Endodermal cell (in vitro differentiated cells): ENCODE results near the gene CIT. TPM values are rescaled to one million over a fixed set of nuclear protein-coding genes. Genes with fewer than 3 reads are reported as not detected.

Experiments
- DNase-seq: peaks from one replicate; pipeline ENCODE4 v3.0.0-alpha.2; 2017
- H3K27ac ChIP-seq: 2 replicates; pipeline ENCODE4 v1.5.1; 2013; ENCODE audit warnings: mild to moderate bottlenecking, low read depth, low read length, moderate library complexity
- H3K27me3 ChIP-seq: 2 replicates; pipeline ENCODE4 v1.6.1; 2013; ENCODE audit warnings: mild to moderate bottlenecking, low read length, moderate library complexity; ENCODE audit not compliant: insufficient read depth, control insufficient read depth, poor library complexity, severe bottlenecking
- H3K36me3 ChIP-seq: 2 replicates; pipeline ENCODE4 v1.7.0; 2013; ENCODE audit warnings: mild to moderate bottlenecking, low read length, moderate library complexity; ENCODE audit not compliant: control insufficient read depth, insufficient read depth
- H3K4me1 ChIP-seq: one replicate; pipeline ENCODE4 v1.7.0; 2013; ENCODE audit warnings: low read length; ENCODE audit not compliant: control insufficient read depth, insufficient read depth
- H3K4me3 ChIP-seq: 2 replicates; pipeline ENCODE4 v1.5.1; 2013; ENCODE audit warnings: mild to moderate bottlenecking, low read length, moderate library complexity
- H3K9ac ChIP-seq: 2 replicates; pipeline ENCODE4 v1.6.1; 2013; ENCODE audit warnings: mild to moderate bottlenecking, low read length, moderate library complexity; ENCODE audit not compliant: poor library complexity, severe bottlenecking; ENCODE audit errors: extremely low read depth
- H3K9me3 ChIP-seq: 2 replicates; pipeline ENCODE4 v1.6.1; 2013; ENCODE audit warnings: mild to moderate bottlenecking, low read length, moderate library complexity; ENCODE audit not compliant: control insufficient read depth
- H3K27ac Mint-ChIP-seq: 2 replicates; pipeline ENCODE4 v1.8.0; 2020; ENCODE audit warnings: mixed read lengths
- H3K27me3 Mint-ChIP-seq: 2 replicates; pipeline ENCODE4 v1.8.0; 2021; ENCODE audit warnings: mild to moderate bottlenecking, mixed read lengths; ENCODE audit not compliant: insufficient read depth
- H3K36me3 Mint-ChIP-seq: 2 replicates; pipeline ENCODE4 v1.8.0; 2020; ENCODE audit warnings: low read depth, mixed read lengths
- H3K4me1 Mint-ChIP-seq: 2 replicates; pipeline ENCODE4 v1.8.0; 2020; ENCODE audit warnings: mixed read lengths
- H3K4me3 Mint-ChIP-seq: 2 replicates; pipeline ENCODE4 v1.8.0; 2020; ENCODE audit warnings: mild to moderate bottlenecking, moderate library complexity, mixed read lengths
- H3K9me3 Mint-ChIP-seq: 2 replicates; pipeline ENCODE4 v1.8.0; 2020; ENCODE audit warnings: mild to moderate bottlenecking, mixed read lengths
- CTCF ChIP-seq: fragments of 200-600 bp; sonication (generic); conservative IDR thresholded peaks from 2 replicates; pipeline ENCODE4 v1.5.0; 2021; ENCODE audit warnings: antibody characterized with exemption, mild to moderate bottlenecking
- WGBS, 2 experiments: methylation state at CpG; one replicate each; pipeline versions ENCODE4 v1.1.5 to v1.1.7; 2013; ENCODE audit warnings: missing lambda C conversion rate in 2 of 2, mixed read lengths in 1 of 2; ENCODE audit not compliant: insufficient coverage in 1 of 2, insufficient read length in 1 of 2; 5-methylcytosine and 5-hydroxymethylcytosine counted together
- total RNA-seq, 2 donors: library from RNA; stranded (reverse); fragmentation: NEBNext Ultra II Directional in 1 of 2; extraction: Animal tissue kit (Norgen Biotek cat#: 25700) in 1 of 2; gene quantifications; 2 replicates in 1 of 2; 3 replicates in 1 of 2; pipeline ENCODE4 v1.2.1, GENCODE V29; 2021

The CIT gene
- total RNA-seq, 2 donors from 2014 or later, result 57.3 to 79.1 TPM

DNA sequence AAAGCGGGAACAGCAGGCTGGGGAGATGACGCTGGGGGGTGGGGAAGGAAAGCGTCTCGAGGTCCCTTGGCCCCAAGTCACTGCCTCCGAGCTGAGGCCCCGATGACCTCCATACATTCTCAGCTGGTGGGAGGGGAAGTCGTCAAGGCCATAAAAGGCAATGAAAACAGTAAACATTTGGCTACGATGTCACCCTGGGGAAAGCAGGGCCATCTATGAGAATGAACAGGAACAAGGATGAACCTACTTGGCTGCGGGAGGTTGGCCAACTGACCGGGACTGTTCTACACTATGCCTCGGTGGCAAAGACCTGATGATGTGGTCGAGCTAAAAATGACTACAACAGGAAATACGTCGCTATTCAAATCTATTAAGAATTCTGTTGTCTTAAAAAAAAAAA lies 189.7 kb downstream of the CIT start:
- no peak overlapping the region for H3K9ac ChIP-seq
- Mint-ChIP-seq H3K4me1 (no peaks in the 10 kb centered on the region), H3K27ac (no peak overlapping the region), H3K4me3 (no peak overlapping the region), H3K36me3 (peaks cover 48% of the 10 kb centered on the region), H3K27me3 (no peaks in the 10 kb centered on the region), H3K9me3 (no peaks in the 10 kb centered on the region)
- H3K27ac ChIP-seq, result no peak overlapping the region
- no peaks in the 10 kb centered on the region for H3K9me3 ChIP-seq
- no peaks in the 10 kb centered on the region for H3K4me1 ChIP-seq
- H3K4me3 ChIP-seq, result no peak overlapping the region
- DNase-seq, result no peak
- WGBS, 2 experiments, result 85 to 95% methylated on average over 9 to 13 of the region's 14 CpGs
- H3K36me3 ChIP-seq, result peaks cover 40% of the 10 kb centered on the region
- H3K27me3 ChIP-seq, result no peaks in the 10 kb centered on the region
- no peak for TF ChIP-seq CTCF

GRCh38 chr12:119686776-119687175 lies 190.3 kb downstream of the CIT start:
- peaks cover 49% of the 10 kb centered on the region for H3K36me3 Mint-ChIP-seq
- H3K9ac ChIP-seq, result no peak overlapping the region

GRCh38 chr12:119686355-119686754 lies 190.8 kb downstream of the CIT start:
- peaks cover 47% of the 10 kb centered on the region for H3K36me3 ChIP-seq
- H3K4me1 ChIP-seq, result no peaks in the 10 kb centered on the region
- H3K9me3 ChIP-seq, result no peaks in the 10 kb centered on the region
- H3K9ac ChIP-seq, result no peak overlapping the region
- H3K4me3 ChIP-seq, result no peak overlapping the region
- Mint-ChIP-seq H3K27ac (no peak overlapping the region), H3K4me1 (peaks cover 2% of the 10 kb centered on the region), H3K9me3 (no peaks in the 10 kb centered on the region), H3K36me3 (peaks cover 51% of the 10 kb centered on the region), H3K4me3 (no peak overlapping the region), H3K27me3 (no peaks in the 10 kb centered on the region)
- H3K27ac ChIP-seq, result no peak overlapping the region
- TF ChIP-seq CTCF, result no peak
- no peaks in the 10 kb centered on the region for H3K27me3 ChIP-seq
- peak; percentile 36 for DNase-seq
- WGBS, 2 experiments, result 91 to 96% methylated on average over 10 to 12 of the region's 12 CpGs

More at GRCh38 chr12:119686776-119687175, 190.3 kb downstream of the CIT start:
- Histone ChIP-seq H3K27ac (no peak overlapping the region), H3K9me3 (no peaks in the 10 kb centered on the region), H3K4me3 (no peak overlapping the region), H3K27me3 (no peaks in the 10 kb centered on the region), H3K4me1 (no peaks in the 10 kb centered on the region), H3K36me3 (peaks cover 44% of the 10 kb centered on the region)
- peak; percentile 45 for DNase-seq
- Mint-ChIP-seq H3K4me3 (no peak overlapping the region), H3K4me1 (peaks cover 2% of the 10 kb centered on the region), H3K27me3 (no peaks in the 10 kb centered on the region), H3K27ac (no peak overlapping the region), H3K9me3 (no peaks in the 10 kb centered on the region)
- 92 to 97% methylated on average over 8 to 13 of the region's 13 CpGs for WGBS, 2 experiments
- no peak for TF ChIP-seq CTCF
